ENCODE data around the gene DTNA.

- TF ChIP-seq YY1 (IDR thresholded peaks at IDR 0.05; ENCODE audit: insufficient read depth, insufficient read length): no peak
- TF ChIP-seq ZNF274 (IDR thresholded peaks at IDR 0.05; ENCODE audit: low read depth, low read length): no peak
- TF ChIP-seq SUZ12 (IDR thresholded peaks at IDR 0.05; ENCODE audit: extremely low read depth, insufficient read depth, insufficient read length): no peak
Measured at GRCh38 chr18:34875150-34875549, 165.1 kb downstream of the DTNA start.
